Measurements from ENCODE around the gene PUM2.

PUM2 gene

GRCh38 chr2:20217041-20217970 lies 133.3 kb downstream of the PUM2 start:
- DNase-seq (ENCODE audit: low spot score) = no peak

- no peak for DNase-seq (ENCODE audit: low spot score)
Measured at GRCh38 chr2:20216130-20217025, 134.3 kb downstream of the PUM2 start.

DNA sequence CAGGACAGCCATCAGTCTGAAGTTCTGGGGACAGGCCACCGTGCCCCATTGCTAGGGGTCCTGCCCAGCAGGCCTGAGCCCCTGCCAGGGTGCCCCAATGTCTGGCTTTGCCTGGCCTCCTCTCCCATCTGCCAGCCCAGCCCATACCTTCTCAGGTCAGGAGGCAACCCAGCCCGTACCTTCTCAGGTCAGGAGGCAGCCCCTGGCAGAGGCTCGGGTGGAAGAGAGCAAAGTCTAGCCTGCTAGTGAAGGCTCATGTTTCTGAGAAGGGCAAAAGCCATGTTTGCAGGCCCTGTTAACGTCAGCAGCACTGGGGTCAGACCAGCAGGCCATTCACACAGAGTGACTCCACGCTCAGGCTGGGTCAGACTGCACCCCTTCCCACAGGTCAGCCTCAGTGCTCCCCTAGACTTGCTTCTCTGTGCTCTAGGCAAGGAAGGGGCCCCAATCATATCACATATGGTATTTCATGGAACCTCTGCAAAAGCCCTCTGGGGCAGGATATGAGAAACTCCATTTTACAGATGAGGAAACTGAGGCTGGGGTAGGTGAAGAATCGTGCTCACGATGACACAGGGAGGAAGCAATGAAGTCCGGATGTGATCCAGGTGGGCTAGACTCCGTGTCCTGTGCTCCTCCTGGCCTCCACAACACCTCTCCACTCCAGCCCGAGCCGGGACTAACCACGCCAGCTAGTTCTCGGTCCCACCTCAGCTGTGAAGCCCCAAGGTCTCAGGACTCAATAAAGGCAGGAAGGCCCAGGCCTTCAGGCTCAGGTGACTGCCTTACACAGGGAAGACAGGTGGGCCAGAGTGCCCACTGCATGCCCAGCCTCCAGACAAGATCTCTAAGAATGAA lies 135.2 kb downstream of the PUM2 start:
- no peak for DNase-seq (ENCODE audit: low spot score)

DNA sequence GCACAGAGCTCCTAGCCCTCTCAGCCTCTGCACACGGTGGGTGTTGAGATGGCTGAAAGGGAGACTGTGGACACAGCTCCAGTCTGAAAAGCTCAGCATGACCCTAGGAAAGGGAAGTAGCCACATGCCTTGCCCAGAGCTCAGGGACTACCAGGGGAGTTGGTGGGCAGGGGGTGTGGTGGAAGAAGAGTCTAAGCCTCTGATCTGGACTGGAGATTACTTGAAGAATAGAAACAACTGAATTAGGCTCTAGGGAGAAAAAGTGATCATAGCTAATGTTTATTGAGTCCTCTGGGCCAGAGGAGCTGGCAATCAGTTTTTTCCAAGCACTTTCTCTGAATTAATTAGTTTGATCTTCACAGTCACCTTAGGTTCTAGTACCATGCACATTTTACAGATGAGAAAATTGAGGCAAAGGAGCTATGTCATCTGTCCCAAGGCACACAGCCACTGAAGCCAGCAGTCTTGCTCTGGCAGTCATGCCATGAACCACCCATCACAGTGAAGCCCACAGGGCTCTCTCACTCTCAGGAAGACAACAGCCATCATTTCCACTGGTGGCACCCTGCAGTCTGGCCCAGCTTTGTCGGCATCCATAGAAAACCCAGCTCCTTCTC lies 136.0 kb downstream of the PUM2 start:
- no peak for DNase-seq (ENCODE audit: low spot score)

DNA sequence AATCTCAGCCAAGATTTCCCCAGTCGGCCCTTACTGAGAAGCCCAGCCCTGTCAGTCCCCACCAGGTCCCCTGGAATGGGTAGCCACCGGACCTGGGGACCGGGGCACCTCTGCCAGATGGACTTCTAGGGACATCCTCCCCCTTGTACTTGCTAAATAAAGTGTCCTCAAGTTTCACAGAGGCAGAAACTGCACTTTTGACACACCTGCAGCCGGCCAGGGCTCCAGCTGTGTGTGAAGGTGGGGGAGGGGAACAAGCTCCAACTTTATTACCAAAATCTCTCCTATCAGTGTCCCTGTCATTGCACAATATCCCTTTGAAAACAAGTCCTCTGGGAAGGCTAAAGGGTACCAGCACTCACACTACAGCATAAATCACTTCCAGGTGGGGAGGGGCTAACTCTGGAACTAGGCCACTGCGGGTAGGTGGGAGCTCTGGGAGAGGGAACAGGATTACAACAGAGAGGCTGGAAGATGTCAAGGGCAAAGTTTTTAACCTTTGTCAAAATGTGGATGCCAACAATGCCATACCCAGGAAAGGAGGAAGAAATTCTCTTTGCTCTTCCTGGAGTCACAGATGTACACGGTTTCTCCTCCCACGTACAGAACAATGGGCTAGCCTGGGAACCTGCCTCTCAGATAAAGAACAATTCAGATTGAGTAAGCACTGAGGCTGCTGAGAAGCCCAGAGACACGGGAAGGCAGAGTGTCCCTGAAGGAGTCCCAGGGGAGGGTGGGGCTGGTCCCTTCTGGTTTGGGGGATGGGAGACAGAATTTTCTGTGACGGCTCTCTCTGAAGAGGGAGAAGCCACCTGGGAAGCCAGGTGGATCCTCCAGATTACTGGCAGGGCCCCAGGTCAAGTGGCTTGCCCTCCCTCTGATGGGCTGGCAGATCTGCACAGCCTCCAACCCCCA lies 136.7 kb downstream of the PUM2 start:
- DNase-seq (ENCODE audit: low spot score) = no peak

DNA sequence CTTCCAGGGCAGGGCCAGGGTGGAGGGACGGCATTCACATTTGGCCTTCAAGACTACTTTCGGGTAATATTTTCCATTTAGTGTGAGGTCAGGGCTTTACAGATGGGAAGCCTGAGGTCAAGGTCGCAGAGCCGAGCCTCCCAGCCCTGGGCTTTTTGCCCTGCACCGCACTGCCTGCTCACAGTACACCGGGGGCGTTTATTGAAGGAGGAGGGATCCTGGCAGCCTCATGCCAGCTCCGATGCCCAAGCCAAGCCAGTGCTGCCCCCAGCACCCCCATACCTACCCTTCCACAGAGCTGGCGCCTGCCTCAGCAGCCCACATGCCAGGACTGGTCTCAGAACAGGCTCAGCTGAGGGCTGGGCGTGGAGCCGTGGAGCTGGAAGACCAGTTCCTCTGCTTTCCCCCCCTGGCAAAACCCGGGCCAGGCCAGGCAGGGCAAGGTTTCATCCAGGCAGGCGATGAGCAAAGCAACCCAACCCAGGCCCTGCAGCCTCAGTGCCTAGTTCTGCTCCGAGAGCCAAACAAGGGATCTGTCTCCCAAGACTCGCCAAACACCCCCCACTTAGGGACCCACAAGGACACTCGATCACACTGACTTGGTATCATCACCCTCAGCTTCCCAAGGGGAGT lies 137.7 kb downstream of the PUM2 start:
- DNase-seq (ENCODE audit: low spot score) = no peak

GRCh38 chr2:20212459-20212870 lies 138.2 kb downstream of the PUM2 start:
- DNase-seq (ENCODE audit: low spot score) = no peak

DNA sequence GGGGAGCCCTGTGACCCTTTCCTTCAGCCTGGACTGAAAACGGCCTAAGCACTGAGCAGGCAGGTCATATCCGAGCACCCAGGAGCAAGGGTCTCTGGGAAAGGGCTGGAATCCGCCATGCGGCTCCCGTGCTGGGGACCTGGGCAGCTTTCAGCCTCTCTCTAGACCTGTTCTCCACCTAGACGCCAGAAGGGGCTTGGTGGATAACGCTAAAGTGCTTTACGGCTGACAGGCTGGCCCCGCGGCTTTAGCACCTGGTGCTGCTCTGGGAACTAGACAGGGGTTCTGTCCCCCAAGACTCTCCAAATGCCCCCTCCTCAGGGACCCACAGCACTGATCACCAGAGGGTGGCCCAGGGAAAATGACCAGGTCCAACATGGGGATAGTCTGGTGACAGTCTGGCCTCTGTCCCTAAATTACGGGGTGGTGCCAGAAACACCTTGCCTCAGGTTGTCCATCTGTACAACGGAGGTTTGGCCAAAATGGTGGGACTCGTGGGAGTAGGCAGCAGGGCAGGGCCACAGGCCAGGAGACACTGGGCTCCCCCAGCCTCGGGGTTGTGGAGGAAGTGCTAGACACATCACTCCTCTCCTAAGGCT lies 138.7 kb downstream of the PUM2 start:
- DNase-seq (ENCODE audit: low spot score) = no peak

GRCh38 chr2:20211420-20211819 lies 139.2 kb downstream of the PUM2 start:
- no peak for DNase-seq (ENCODE audit: low spot score)

DNA sequence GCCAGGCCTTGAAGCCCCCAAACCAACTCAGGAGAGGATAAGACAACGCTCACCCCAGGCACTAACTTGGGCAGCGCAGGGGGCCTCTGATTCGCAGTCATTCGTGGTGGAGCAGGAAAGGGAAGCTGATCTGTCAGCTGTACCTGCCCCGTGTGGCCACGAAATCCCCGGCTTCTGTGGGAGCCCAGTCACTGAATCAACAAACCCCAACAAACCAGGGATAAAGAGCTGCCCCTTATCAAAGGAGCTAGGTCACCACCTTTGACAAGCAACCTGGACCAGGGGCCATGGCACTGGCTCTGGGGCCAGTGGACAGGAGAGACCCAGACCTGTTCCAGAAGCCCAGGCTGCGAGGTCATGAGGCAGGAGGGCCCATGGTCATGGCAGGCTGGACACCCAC lies 140.2 kb downstream of the PUM2 start:
- DNase-seq (ENCODE audit: low spot score) = no peak

DNA sequence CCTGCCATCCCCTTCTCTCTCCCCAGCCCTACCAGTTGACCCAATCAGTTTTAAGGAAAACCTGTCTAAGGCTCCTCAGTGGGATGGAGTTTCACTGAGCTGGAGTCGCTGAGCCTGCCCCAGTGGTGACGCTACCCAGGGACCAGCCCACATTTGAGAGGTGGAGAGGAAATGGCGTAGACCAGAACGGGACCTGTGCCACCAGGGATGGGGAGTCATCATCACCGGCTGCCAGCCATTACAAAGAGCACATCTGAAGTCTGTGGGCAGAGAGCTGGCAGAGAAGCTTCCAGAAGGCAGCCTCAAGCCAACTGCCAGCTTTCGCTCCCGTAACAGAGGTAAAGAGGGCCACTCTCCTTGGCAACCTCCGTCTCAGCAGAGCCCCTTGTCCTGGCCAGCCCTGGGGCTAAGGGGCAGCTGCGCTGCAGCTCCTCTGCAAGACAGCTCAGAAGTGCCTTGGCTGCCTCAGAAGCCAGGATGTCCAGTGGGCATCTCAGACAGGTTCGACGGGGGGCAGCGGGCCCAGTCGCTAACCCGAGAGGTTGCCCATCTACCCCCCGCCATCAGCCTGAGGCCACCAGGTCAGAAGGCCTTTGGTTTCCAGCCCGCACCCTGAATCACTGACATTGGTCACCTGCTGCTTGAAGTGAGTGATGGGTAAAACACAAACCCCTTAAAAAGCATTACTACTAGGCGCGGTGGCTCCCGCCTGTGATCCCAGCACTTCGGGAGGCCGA lies 141.1 kb downstream of the PUM2 start:
- no peak for DNase-seq (ENCODE audit: low spot score)

DNA sequence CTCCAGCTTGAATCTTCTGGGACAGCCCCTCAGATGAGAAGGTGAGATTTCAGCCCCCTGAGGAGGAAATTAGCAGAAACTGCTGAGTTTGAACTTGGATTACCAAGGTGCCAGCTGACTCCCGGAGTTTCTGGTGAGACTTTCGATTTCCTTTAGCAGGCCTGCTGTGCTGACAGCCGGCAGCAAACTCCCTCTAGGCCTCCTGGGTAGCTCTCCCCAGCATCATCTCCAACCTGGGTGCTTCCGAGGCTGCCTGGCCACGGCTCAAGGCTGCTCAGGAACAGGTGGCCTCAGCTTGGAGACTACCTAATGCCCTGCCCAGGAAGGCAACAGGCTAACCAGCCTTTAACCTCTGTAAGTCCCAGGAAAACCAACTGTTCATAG lies 142.2 kb downstream of the PUM2 start:
- DNase-seq (ENCODE audit: low spot score) = no peak

DNA sequence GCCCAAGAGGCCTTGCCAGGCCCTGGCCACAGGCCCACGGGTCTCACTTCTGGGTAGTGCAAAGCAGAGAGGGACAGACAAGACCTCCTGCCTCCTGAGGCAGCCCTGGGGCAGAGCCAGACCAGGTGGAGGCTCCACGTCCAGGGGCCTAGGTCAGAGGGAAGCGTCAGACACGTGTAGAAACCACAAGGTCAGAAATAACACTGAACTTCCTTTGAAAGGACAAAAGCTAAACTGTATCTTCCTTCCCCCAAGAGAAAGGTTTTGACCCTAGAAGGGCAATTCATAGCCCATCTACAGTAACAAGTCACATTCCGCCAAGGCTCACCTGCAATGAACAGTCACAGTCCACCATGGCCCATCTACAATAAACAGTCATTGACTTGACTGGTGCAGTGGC lies 143.6 kb downstream of the PUM2 start:
- no peak for DNase-seq (ENCODE audit: low spot score)

DNA sequence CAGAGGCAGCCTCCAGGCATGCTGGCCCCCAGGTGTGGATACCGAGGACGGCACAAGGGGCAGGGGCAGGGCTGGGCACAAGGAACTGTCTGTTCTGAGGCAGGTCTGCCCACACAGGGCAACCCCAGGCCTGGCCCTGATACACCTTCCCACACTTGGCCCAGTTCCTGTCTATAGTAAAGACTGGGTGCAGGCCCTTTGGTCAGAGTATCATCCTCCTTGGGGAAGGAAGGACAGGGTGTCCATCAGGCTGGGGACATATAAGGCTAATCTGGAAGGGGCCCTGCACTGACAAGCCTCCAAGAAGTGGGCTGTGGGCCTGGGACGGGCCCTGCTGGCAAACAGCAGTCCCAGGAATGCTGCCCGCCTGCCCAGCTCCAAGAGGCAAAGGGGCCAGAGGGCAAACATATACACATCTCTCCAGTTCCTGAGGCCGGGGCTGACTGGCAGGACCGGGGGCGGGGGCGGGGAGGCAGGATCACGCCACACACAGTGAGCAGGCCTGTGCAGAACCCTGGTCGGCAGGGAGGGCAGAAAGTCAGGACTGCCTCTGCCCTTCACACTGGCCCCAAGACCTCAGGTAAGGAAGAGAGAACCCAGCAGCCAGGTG lies 144.6 kb downstream of the PUM2 start:
- no peak for DNase-seq (ENCODE audit: low spot score)

- no peak for DNase-seq (ENCODE audit: low spot score)
Measured at GRCh38 chr2:20205069-20205468, 145.6 kb downstream of the PUM2 start.

DNA sequence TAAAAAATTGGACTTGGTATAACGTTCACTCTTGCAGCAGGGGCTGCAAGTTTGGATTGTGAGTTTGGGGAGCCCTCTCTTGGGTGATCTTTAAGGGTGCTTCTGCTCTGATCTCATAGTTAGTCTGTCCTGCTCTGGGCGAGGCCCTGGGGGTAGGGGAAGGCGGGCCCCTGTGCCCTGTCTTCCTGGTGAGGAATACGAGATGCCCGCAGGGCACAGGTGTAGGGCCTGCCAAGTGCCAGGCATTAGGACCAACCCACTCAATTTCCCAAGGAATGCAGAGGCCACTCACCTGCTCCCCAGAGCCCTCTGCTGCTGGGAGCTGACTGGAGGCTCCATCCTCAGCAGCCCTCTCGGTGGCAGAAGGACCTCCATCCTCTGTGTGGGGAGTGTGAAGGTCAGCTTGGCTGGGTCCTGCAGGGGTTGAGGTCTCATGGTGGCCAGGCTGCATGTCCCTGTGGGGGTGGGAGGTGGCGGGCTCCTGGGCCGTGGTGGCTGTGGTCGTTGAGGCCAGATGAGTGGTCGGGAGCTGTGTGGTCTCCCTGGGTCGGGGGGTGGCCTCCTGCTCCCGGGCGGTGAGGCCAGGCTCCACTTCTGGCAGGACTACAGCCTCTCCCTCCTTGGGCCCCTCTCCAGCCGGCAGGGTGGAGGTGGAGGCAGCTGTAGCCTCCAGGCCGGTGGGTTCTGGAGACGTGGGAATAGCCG lies 147.0 kb downstream of the PUM2 start:
- no peak for DNase-seq (ENCODE audit: low spot score)

DNA sequence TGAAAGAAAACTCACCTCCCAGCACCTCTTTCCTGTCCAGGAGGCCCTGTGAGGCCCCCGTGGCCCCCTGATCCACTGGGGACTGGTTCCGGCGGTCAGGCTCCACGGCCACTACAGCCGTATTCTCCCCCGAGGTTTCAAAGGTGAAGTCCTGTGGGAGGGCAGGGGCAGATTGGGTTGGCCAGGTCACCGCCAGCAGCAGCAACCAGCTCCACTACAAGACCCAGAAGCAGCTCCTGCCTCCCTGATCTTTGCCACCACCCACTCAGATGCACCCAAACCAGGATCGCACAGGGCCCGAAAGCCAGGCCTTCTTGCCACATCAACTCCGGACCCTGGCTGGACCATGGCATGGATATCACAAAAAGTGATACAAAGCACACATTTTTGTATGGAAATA lies 147.6 kb downstream of the PUM2 start:
- DNase-seq (ENCODE audit: low spot score) = no peak

GRCh38 chr2:20201671-20202070 lies 149.0 kb downstream of the PUM2 start:
- DNase-seq (ENCODE audit: low spot score) = no peak

All from D341Med (cell line).